A549 (cell line): ENCODE results near the gene PTPN14. TPM values are rescaled to one million over a fixed set of nuclear protein-coding genes. Genes with fewer than 3 reads are reported as not detected.

Experiments used
- ATAC-seq, 2 experiments: fragments of 200-7000 bp in 1 of 2; fragments of >200 bp in 1 of 2; cut with Nextera tagmentation in 1 of 2; cut with Tn5 transposase in 1 of 2; 3 replicates each; pipeline versions ENCODE4 v1.8.0 to v1.9.1; 2018 to 2020; ENCODE audit warnings: mild to moderate bottlenecking in 1 of 2, moderate library complexity in 1 of 2
- CTCF ChIA-PET: fragments of 300-600 bp; sonication (Branson Sonifier 250); formaldehyde crosslinking; extraction: SDS; loops from one replicate; lab custom pipeline; 2021; ENCODE audit warnings: antibody characterized with exemption, inconsistent platforms; lab: Yijun Ruan, JAX
- POLR2A ChIA-PET: fragments of 350-600 bp; formaldehyde crosslinking; extraction: SDS; loops from one replicate; lab custom pipeline; 2021; ENCODE audit warnings: antibody characterized with exemption, inconsistent platforms; lab: Yijun Ruan, JAX
- DNase-seq, 2 experiments: peaks; one replicate each; pipeline versions ENCODE4 v3.0.0 to v3.0.0-alpha.2; 2011 to 2016; ENCODE audit warnings: low read depth in 1 of 2, low spot score in 1 of 2
- FAIRE-seq: peaks from 2 replicates; lab custom pipeline; 2011; peaks lifted over from hg19 to GRCh38; lab: Jason Lieb, UNC
- H3K27ac ChIP-seq, 2 experiments: fragments of >200 bp; sonication (Bioruptor Twin); formaldehyde crosslinking; 3 replicates each; pipeline ENCODE4 v1.5.1; 2016 to 2017
- H3K4me1 ChIP-seq: fragments of >200 bp; sonication (Bioruptor Twin); formaldehyde crosslinking; 3 replicates; pipeline ENCODE4 v1.6.1; 2016
- H3K4me2 ChIP-seq: fragments of >200 bp; sonication (Bioruptor Twin); formaldehyde crosslinking; 3 replicates; pipeline ENCODE4 v1.6.1; 2016
- H3K4me3 ChIP-seq: fragments of >200 bp; sonication (Bioruptor Twin); formaldehyde crosslinking; 3 replicates; pipeline ENCODE4 v1.5.1; 2016
- H3K9me3 ChIP-seq: fragments of >200 bp; sonication (Bioruptor Twin); formaldehyde crosslinking; 3 replicates; pipeline ENCODE4 v1.6.1; 2016
- BCL3 ChIP-seq: fragments of >200 bp; sonication (Bioruptor Twin); formaldehyde crosslinking; IDR thresholded peaks from 3 replicates; pipeline ENCODE4 v1.6.1; 2016
- CBX8 ChIP-seq: fragments of 200-600 bp; sonication (generic); IDR thresholded peaks from 2 replicates; pipeline ENCODE4 v1.6.1; 2016
- CEBPB ChIP-seq, 2 experiments: fragments of >200 bp in 1 of 2; sonication (Bioruptor Twin) in 1 of 2; formaldehyde crosslinking in 1 of 2; IDR thresholded peaks; 2 replicates each; pipeline ENCODE4 v1.6.1; 2012 to 2016
- CHD4 ChIP-seq: fragments of 200-600 bp; sonication (generic); IDR thresholded peaks from 2 replicates; pipeline ENCODE4 v1.6.1; 2016; ENCODE audit warnings: antibody characterized with exemption, mild to moderate bottlenecking, borderline replicate concordance
- EHF ChIP-seq: fragments of 250-450 bp; sonication (Bioruptor Pico); IDR thresholded peaks from 2 replicates; pipeline ENCODE4 v1.5.0; 2020; ENCODE audit warnings: mild to moderate bottlenecking
- EHMT2 ChIP-seq: fragments of 200-600 bp; sonication (generic); IDR thresholded peaks from 2 replicates; pipeline ENCODE4 v1.6.1; 2016; ENCODE audit warnings: antibody characterized with exemption, low read depth, mild to moderate bottlenecking, moderate library complexity
- EP300 ChIP-seq, 2 experiments: fragments of >200 bp; sonication (Bioruptor Twin); formaldehyde crosslinking; IDR thresholded peaks; 2 replicates in 1 of 2; 3 replicates in 1 of 2; pipeline ENCODE4 v1.6.1; 2016 to 2017
- FOSL2 ChIP-seq, 2 experiments: fragments of 450-650 bp in 1 of 2; fragments of >200 bp in 1 of 2; sonication (Bioruptor Twin) in 1 of 2; formaldehyde crosslinking; IDR thresholded peaks; 2 replicates each; pipeline versions ENCODE4 v1.5.0 to v1.6.1; 2016 to 2020; ENCODE audit warnings: mild to moderate bottlenecking in 1 of 2, moderate library complexity in 1 of 2
- HDAC2 ChIP-seq: fragments of 200-600 bp; sonication (generic); IDR thresholded peaks from 2 replicates; pipeline ENCODE4 v1.6.1; 2016
- HEYL ChIP-seq: fragments of 250-450 bp; sonication (Bioruptor Pico); IDR thresholded peaks from 2 replicates; pipeline ENCODE4 v1.8.0; 2021; ENCODE audit warnings: mild to moderate bottlenecking, moderate library complexity
- HOXA7 ChIP-seq: fragments of 250-450 bp; sonication (Bioruptor Pico); IDR thresholded peaks from 2 replicates; pipeline ENCODE4 v1.5.0; 2020; ENCODE audit warnings: mild to moderate bottlenecking, moderate library complexity
- MAZ ChIP-seq: fragments of 150-350 bp; IDR thresholded peaks from 2 replicates; pipeline ENCODE4 v1.6.1; 2014; ENCODE audit warnings: antibody characterized with exemption, low read depth, low read length, borderline replicate concordance
- NR3C1 ChIP-seq: fragments of >200 bp; sonication (Bioruptor Twin); formaldehyde crosslinking; IDR thresholded peaks from 3 replicates; pipeline ENCODE4 v1.6.1; 2017
- SREBF2 ChIP-seq: fragments of 450-650 bp; IDR thresholded peaks from 2 replicates; pipeline ENCODE4 v1.6.1; 2014; ENCODE audit warnings: mild to moderate bottlenecking, moderate library complexity
- USF2 ChIP-seq: fragments of 450-650 bp; IDR thresholded peaks from 2 replicates; pipeline ENCODE4 v1.6.1; 2014; ENCODE audit warnings: antibody characterized with exemption
- ZNF302 ChIP-seq: fragments of 250-450 bp; sonication (Bioruptor Pico); IDR thresholded peaks from 2 replicates; pipeline ENCODE4 v1.9.0; 2021; ENCODE audit warnings: inconsistent platforms, mild to moderate bottlenecking, moderate library complexity
- WGBS: methylation state at CpG from one replicate; pipeline ENCODE4 v1.1.6; 2017; ENCODE audit errors: missing lambda C conversion rate; 5-methylcytosine and 5-hydroxymethylcytosine counted together
- polyA plus RNA-seq, 4 experiments: library from polyadenylated mRNA; depleted of rRNA in 3 of 4; stranded (reverse); fragments of >200 nt; fragmentation: RNase III in 1 of 4; extraction: RNeasy Plus Mini Kit Qiagen cat#74134 plus additional on column Dnase treatment in 1 of 4; gene quantifications; 2 replicates in 3 of 4; 3 replicates in 1 of 4; pipeline ENCODE4 v1.2.3, GENCODE V29; 2011 to 2017
- TF ChIP-seq, protein P1 (sequence below): fragments of 150-350 bp; IDR thresholded peaks from 2 replicates; pipeline ENCODE4 v1.6.1; 2014; ENCODE audit warnings: low read depth, mild to moderate bottlenecking, low read length
- TF ChIP-seq, protein P2 (sequence below): IDR thresholded peaks from 2 replicates; pipeline ENCODE4 v1.6.1; 2012
- TF ChIP-seq, protein P3 (sequence below): fragments of 200-600 bp; sonication (generic); IDR thresholded peaks from 2 replicates; pipeline ENCODE4 v1.6.1; 2016; ENCODE audit warnings: antibody characterized with exemption, mild to moderate bottlenecking, moderate library complexity

Gene PTPN14
- polyA plus RNA-seq, 2 of the 4 experiments (the other 2 are of a cell fraction), result 9.2 to 10.0 TPM

DNA sequence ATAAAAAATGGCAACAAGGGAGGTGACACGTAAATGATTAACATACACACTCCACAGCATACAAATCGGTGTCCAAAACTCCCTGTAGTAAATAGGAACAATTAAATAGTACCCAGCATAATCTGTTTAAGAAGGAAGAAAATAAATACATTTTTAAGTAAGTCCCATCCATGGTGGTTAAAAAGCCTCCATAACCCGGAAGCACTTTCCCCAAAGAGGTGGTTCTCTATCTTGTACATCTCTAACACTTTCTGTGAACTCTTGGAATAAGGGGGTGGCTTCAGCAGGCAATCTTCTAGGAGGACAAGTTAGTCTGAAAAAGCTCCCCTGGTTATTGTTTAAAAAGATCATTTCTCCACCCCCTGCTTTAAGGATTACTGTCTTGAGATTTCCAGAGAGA lies 76.9 kb downstream of the PTPN14 start:
- no peak for DNase-seq
- H3K4me2 ChIP-seq, result peak overlapping the region; percentile 61; the same call in 2 of the 3 replicates
- no peak for FAIRE-seq
- peaks cover 72% of the 10 kb centered on the region for H3K4me1 ChIP-seq
- TF ChIP-seq EHF (no peak), HDAC2 (no peak), ZNF302 (CRISPR knock-in tag) (no peak), NR3C1 (no peak), MAZ (no peak), HEYL (CRISPR knock-in tag) (no peak), EHMT2 (no peak), EP300 (IDR thresholded peaks at IDR 0.05) (no peak), BCL3 (no peak)
- TF ChIP-seq, protein P1, sequence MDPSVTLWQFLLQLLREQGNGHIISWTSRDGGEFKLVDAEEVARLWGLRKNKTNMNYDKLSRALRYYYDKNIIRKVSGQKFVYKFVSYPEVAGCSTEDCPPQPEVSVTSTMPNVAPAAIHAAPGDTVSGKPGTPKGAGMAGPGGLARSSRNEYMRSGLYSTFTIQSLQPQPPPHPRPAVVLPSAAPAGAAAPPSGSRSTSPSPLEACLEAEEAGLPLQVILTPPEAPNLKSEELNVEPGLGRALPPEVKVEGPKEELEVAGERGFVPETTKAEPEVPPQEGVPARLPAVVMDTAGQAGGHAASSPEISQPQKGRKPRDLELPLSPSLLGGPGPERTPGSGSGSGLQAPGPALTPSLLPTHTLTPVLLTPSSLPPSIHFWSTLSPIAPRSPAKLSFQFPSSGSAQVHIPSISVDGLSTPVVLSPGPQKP, result no peak
- 81% methylated on average over 3 of the region's 3 CpGs for WGBS
- ChIA-PET POLR2A (interaction anchor here (3.0 kb wide), 1 partner anchor 77 kb away, joined by 14 read pairs; the partner anchor contains the start of gene PTPN14), CTCF (interaction anchor here (5.9 kb wide), 1 partner anchor 13 kb away, joined by 27 read pairs; no protein-coding TSS in a partner anchor)
- H3K27ac ChIP-seq, result peak overlapping the region; percentile 47 to 66; a peak in 4 of 6 replicates
- no peaks in the 10 kb centered on the region for H3K9me3 ChIP-seq
- no peak overlapping the region for H3K4me3 ChIP-seq
- ATAC-seq, result no peak

- Histone ChIP-seq H3K27ac (peak overlapping the region; percentile 47 to 66), H3K4me1 (peaks cover 78% of the 10 kb centered on the region), H3K9me3 (no peaks in the 10 kb centered on the region), H3K4me2 (peak overlapping the region; percentile 61), H3K4me3 (no peak overlapping the region)
- ATAC-seq (no peak), FAIRE-seq (no peak), DNase-seq (no peak)
- CTCF ChIA-PET, result interaction anchor here (0.9 to 5.9 kb wide), 3 partner anchors 14 to 78 kb away, joined by 3 to 27 read pairs (median 4); partner anchors contain the start of gene PTPN14
- POLR2A ChIA-PET, result interaction anchor here (0.9 to 3.0 kb wide), 2 partner anchors 27 to 78 kb away, joined by 3 to 14 read pairs; partner anchors contain the start of gene PTPN14
- WGBS, result 87% methylated on average over 2 of the region's 2 CpGs
- TF ChIP-seq, protein P2, sequence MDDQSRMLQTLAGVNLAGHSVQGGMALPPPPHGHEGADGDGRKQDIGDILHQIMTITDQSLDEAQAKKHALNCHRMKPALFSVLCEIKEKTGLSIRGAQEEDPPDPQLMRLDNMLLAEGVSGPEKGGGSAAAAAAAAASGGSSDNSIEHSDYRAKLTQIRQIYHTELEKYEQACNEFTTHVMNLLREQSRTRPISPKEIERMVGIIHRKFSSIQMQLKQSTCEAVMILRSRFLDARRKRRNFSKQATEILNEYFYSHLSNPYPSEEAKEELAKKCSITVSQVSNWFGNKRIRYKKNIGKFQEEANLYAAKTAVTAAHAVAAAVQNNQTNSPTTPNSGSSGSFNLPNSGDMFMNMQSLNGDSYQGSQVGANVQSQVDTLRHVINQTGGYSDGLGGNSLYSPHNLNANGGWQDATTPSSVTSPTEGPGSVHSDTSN, result no peak
- TF ChIP-seq HEYL (CRISPR knock-in tag), result no peak
- TF ChIP-seq HOXA7 (CRISPR knock-in tag), result no peak
- no peak for TF ChIP-seq USF2
- TF ChIP-seq BCL3, result no peak
- TF ChIP-seq CBX8, result no peak
These were observed 77.5 kb downstream of the PTPN14 start for GRCh38 chr1:214473862-214474261.

DNA sequence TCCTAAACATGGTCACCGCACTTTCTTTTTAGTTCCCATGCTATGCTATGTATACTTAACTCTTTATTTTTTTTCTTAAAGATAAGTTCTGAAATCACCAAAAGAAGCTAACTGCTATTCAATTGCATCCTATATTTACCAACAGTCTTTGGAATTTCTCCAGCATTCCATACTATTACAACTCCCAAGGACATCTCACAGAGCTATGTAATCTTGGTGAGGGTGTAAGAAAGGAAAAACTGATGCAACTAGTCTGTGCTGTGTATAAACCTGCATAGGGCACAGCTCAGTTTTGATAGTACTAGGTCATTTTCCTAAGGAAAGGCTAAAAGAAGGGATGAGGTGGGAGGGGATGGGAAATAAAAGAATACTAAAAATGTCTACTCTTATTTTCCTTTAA lies 78.0 kb downstream of the PTPN14 start:
- ChIA-PET CTCF (interaction anchor here (0.9 to 5.9 kb wide), 4 partner anchors 14 to 111 kb away, joined by 3 to 27 read pairs (median 5); partner anchors contain the start of gene PTPN14), POLR2A (interaction anchor here (0.9 to 3.0 kb wide), 2 partner anchors 26 to 78 kb away, joined by 3 to 14 read pairs; partner anchors contain the start of gene PTPN14)

More for the DNA sequence above, 78.0 kb downstream of the PTPN14 start:
- H3K4me2 ChIP-seq, result peak overlapping the region; percentile 61
- TF ChIP-seq SREBF2, result no peak
- peak; percentile 32 to 56; a peak in 2 of 4 replicates for TF ChIP-seq CEBPB (IDR thresholded peaks at IDR 0.05)
- TF ChIP-seq FOSL2 (IDR thresholded peaks at IDR 0.05), result no peak
- no peak for TF ChIP-seq FOSL2 (CRISPR knock-in tag; IDR thresholded peaks at IDR 0.05)
- TF ChIP-seq CHD4, result no peak
- TF ChIP-seq, protein P3, sequence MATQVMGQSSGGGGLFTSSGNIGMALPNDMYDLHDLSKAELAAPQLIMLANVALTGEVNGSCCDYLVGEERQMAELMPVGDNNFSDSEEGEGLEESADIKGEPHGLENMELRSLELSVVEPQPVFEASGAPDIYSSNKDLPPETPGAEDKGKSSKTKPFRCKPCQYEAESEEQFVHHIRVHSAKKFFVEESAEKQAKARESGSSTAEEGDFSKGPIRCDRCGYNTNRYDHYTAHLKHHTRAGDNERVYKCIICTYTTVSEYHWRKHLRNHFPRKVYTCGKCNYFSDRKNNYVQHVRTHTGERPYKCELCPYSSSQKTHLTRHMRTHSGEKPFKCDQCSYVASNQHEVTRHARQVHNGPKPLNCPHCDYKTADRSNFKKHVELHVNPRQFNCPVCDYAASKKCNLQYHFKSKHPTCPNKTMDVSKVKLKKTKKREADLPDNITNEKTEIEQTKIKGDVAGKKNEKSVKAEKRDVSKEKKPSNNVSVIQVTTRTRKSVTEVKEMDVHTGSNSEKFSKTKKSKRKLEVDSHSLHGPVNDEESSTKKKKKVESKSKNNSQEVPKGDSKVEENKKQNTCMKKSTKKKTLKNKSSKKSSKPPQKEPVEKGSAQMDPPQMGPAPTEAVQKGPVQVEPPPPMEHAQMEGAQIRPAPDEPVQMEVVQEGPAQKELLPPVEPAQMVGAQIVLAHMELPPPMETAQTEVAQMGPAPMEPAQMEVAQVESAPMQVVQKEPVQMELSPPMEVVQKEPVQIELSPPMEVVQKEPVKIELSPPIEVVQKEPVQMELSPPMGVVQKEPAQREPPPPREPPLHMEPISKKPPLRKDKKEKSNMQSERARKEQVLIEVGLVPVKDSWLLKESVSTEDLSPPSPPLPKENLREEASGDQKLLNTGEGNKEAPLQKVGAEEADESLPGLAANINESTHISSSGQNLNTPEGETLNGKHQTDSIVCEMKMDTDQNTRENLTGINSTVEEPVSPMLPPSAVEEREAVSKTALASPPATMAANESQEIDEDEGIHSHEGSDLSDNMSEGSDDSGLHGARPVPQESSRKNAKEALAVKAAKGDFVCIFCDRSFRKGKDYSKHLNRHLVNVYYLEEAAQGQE, result no peak
- TF ChIP-seq, all 56 proteins: peak for 1
- H3K4me3 ChIP-seq, result no peak overlapping the region
- peaks cover 81% of the 10 kb centered on the region for H3K4me1 ChIP-seq
- FAIRE-seq (no peak), DNase-seq (peak in 1 of 2 experiments; percentile 41), ATAC-seq (peak; percentile 42 to 67; a peak in 3 of 6 replicates)
- H3K27ac ChIP-seq, result peak overlapping the region; percentile 47 to 66
- WGBS, result 79% methylated on average over 1 of the region's 1 CpG
- no peaks in the 10 kb centered on the region for H3K9me3 ChIP-seq
